HEK293 (cell line): Measurements from ENCODE around the gene AGPAT4.

Experiments used
- GLI4 ChIP-seq: fragments of 450-650 bp; formaldehyde crosslinking; IDR thresholded peaks from 2 replicates; pipeline ENCODE4 v1.5.1; 2016; ENCODE audit warnings: missing biosample characterization, missing genetic modification characterization
- KLF8 ChIP-seq: fragments of 450-650 bp; formaldehyde crosslinking; IDR thresholded peaks from 2 replicates; pipeline ENCODE4 v1.5.1; 2016; ENCODE audit warnings: missing biosample characterization, missing genetic modification characterization
- KLF9 ChIP-seq: fragments of 450-650 bp; formaldehyde crosslinking; IDR thresholded peaks from 2 replicates; pipeline ENCODE4 v1.5.1; 2016; ENCODE audit warnings: missing biosample characterization, missing genetic modification characterization, low read depth
- SALL2 ChIP-seq: fragments of 450-650 bp; formaldehyde crosslinking; IDR thresholded peaks from 2 replicates; pipeline ENCODE4 v1.5.0; 2017; ENCODE audit warnings: missing biosample characterization, mild to moderate bottlenecking, missing genetic modification characterization, borderline replicate concordance
- ZBTB8A ChIP-seq: fragments of 450-650 bp; formaldehyde crosslinking; IDR thresholded peaks from 2 replicates; pipeline ENCODE4 v1.5.1; 2016; ENCODE audit warnings: missing biosample characterization, missing genetic modification characterization
- ZNF221 ChIP-seq: fragments of 450-650 bp; formaldehyde crosslinking; IDR thresholded peaks from 2 replicates; pipeline ENCODE4 v1.5.1; 2017; ENCODE audit warnings: missing biosample characterization, missing genetic modification characterization, borderline replicate concordance
- ZNF350 ChIP-seq: fragments of 450-650 bp; formaldehyde crosslinking; IDR thresholded peaks from 2 replicates; pipeline ENCODE4 v1.5.0; 2017; ENCODE audit warnings: missing biosample characterization, mild to moderate bottlenecking, missing genetic modification characterization
- ZNF501 ChIP-seq: fragments of 450-650 bp; formaldehyde crosslinking; IDR thresholded peaks from 2 replicates; pipeline ENCODE4 v1.5.1; 2016; ENCODE audit warnings: missing biosample characterization, missing genetic modification characterization
- ZNF518A ChIP-seq: fragments of 450-650 bp; formaldehyde crosslinking; conservative IDR thresholded peaks from 2 replicates; pipeline ENCODE4 v1.5.1; 2016; ENCODE audit warnings: low read depth, missing biosample characterization, missing genetic modification characterization
- ZNF585B ChIP-seq: fragments of 450-650 bp; formaldehyde crosslinking; IDR thresholded peaks from 2 replicates; pipeline ENCODE4 v1.5.1; 2016; ENCODE audit warnings: missing biosample characterization, missing genetic modification characterization
- ZNF621 ChIP-seq: fragments of 450-650 bp; formaldehyde crosslinking; IDR thresholded peaks from 2 replicates; pipeline ENCODE4 v1.5.1; 2017; ENCODE audit warnings: missing biosample characterization, missing genetic modification characterization
- TF ChIP-seq, protein P1 (sequence below): fragments of 450-650 bp; formaldehyde crosslinking; IDR thresholded peaks from 2 replicates; pipeline ENCODE4 v1.5.1; 2016; ENCODE audit warnings: missing biosample characterization, missing genetic modification characterization
- TF ChIP-seq, protein P2 (sequence below): fragments of 450-650 bp; formaldehyde crosslinking; IDR thresholded peaks from 2 replicates; pipeline ENCODE4 v1.5.1; 2016; ENCODE audit warnings: missing biosample characterization, missing genetic modification characterization
- TF ChIP-seq, protein P3 (sequence below): fragments of 450-650 bp; formaldehyde crosslinking; IDR thresholded peaks from 2 replicates; pipeline ENCODE4 v1.5.1; 2016; ENCODE audit warnings: missing biosample characterization, missing genetic modification characterization

DNA sequence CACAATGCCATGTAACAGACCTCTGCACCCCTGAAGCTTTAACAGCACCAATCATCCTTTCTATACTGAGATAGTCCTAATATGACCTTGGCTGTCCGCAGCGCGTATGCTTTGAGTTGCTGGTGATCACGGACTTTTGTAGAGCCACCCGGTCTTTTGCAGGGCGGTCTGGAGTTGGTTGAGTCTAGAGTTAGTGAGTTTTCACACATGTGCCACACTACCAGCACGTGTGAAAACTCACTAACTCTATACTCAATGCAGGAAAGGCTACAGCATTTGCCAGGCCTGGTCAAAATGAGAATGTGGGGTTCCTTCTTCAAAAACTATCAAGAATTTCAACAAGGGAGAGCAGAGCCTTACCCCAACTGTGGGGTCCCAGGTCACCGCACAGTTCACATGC is 14.6 kb downstream of the AGPAT4 start:
- TF ChIP-seq ZNF518A (tag by site-specific recombination) (no peak), GLI4 (tag by site-specific recombination) (no peak), ZNF585B (tag by site-specific recombination) (no peak), ZNF621 (no peak), KLF9 (tag by site-specific recombination) (no peak), KLF8 (tag by site-specific recombination) (no peak), ZNF501 (tag by site-specific recombination) (no peak), ZNF350 (tag by site-specific recombination) (no peak), ZBTB8A (tag by site-specific recombination) (no peak), ZNF221 (tag by site-specific recombination) (no peak), SALL2 (tag by site-specific recombination) (no peak)
- TF ChIP-seq, protein P1, sequence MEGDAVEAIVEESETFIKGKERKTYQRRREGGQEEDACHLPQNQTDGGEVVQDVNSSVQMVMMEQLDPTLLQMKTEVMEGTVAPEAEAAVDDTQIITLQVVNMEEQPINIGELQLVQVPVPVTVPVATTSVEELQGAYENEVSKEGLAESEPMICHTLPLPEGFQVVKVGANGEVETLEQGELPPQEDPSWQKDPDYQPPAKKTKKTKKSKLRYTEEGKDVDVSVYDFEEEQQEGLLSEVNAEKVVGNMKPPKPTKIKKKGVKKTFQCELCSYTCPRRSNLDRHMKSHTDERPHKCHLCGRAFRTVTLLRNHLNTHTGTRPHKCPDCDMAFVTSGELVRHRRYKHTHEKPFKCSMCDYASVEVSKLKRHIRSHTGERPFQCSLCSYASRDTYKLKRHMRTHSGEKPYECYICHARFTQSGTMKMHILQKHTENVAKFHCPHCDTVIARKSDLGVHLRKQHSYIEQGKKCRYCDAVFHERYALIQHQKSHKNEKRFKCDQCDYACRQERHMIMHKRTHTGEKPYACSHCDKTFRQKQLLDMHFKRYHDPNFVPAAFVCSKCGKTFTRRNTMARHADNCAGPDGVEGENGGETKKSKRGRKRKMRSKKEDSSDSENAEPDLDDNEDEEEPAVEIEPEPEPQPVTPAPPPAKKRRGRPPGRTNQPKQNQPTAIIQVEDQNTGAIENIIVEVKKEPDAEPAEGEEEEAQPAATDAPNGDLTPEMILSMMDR (tag by site-specific recombination): no peak
- TF ChIP-seq, protein P2, sequence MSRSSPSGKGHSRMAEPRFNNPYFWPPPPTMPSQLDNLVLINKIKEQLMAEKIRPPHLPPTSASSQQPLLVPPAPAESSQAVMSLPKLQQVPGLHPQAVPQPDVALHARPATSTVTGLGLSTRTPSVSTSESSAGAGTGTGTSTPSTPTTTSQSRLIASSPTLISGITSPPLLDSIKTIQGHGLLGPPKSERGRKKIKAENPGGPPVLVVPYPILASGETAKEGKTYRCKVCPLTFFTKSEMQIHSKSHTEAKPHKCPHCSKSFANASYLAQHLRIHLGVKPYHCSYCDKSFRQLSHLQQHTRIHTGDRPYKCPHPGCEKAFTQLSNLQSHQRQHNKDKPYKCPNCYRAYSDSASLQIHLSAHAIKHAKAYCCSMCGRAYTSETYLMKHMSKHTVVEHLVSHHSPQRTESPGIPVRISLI: no peak
- TF ChIP-seq, protein P3, sequence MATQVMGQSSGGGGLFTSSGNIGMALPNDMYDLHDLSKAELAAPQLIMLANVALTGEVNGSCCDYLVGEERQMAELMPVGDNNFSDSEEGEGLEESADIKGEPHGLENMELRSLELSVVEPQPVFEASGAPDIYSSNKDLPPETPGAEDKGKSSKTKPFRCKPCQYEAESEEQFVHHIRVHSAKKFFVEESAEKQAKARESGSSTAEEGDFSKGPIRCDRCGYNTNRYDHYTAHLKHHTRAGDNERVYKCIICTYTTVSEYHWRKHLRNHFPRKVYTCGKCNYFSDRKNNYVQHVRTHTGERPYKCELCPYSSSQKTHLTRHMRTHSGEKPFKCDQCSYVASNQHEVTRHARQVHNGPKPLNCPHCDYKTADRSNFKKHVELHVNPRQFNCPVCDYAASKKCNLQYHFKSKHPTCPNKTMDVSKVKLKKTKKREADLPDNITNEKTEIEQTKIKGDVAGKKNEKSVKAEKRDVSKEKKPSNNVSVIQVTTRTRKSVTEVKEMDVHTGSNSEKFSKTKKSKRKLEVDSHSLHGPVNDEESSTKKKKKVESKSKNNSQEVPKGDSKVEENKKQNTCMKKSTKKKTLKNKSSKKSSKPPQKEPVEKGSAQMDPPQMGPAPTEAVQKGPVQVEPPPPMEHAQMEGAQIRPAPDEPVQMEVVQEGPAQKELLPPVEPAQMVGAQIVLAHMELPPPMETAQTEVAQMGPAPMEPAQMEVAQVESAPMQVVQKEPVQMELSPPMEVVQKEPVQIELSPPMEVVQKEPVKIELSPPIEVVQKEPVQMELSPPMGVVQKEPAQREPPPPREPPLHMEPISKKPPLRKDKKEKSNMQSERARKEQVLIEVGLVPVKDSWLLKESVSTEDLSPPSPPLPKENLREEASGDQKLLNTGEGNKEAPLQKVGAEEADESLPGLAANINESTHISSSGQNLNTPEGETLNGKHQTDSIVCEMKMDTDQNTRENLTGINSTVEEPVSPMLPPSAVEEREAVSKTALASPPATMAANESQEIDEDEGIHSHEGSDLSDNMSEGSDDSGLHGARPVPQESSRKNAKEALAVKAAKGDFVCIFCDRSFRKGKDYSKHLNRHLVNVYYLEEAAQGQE: no peak
